Breast epithelium (tissue), 3 donors: Measurements from ENCODE around the gene TRIM63.

Experiments used
- CTCF ChIP-seq, 3 donors: fragments of 450-650 bp; IDR thresholded peaks; one replicate each; pipeline ENCODE4 v1.5.1; 2016 to 2017; ENCODE audit warnings: antibody characterized with exemption in 3 of 3, mild to moderate bottlenecking in 3 of 3, moderate library complexity in 3 of 3
- POLR2A ChIP-seq: fragments of 450-650 bp; IDR thresholded peaks from one replicate; pipeline ENCODE4 v1.6.1; 2016; ENCODE audit warnings: antibody characterized with exemption, mild to moderate bottlenecking, moderate library complexity
- POLR2AphosphoS5 ChIP-seq, 3 donors: sonication (generic); formaldehyde crosslinking; IDR thresholded peaks; one replicate each; pipeline ENCODE4 v1.6.1; 2017; ENCODE audit warnings: antibody characterized with exemption in 3 of 3

DNA sequence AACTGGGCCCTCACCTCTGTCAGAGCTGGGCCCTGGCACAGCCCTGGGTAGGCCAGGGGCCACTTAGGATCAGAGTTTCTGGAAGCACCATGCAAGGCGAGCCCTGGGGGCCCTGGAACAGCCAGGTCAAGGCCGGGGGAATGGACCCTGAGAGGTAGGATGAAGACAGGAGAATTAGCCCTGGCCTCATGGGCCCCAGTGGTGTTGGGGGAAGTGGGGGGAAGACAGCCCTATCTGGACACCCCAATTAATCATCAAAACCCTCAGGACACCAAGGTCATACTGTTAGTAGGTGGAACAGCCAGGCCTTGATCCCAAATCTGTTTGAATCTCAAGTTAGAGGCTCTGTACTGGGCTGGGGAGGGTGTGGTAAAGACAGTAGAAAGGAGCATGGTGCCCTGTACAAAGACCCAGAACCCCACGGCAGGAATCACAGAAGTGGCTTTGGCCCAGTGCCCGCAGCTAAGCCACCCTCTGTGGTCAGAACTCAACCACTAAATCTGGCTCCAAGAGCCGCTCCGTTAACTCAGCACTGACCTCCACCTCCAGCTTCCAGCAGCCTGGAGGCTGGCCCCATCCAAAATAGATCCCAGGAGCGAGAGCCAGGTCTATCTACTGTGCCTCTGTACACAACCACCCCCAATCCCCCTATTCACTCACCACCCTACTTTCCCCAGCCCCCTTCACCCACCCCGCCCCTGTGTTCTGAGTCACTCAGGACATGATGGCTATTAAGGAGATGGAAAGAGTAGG, 14.0 kb upstream of the TRIM63 start:
- TF ChIP-seq POLR2AphosphoS5 (IDR thresholded peaks at IDR 0.05): no peak
- no peak for TF ChIP-seq POLR2A
- TF ChIP-seq CTCF (IDR thresholded peaks at IDR 0.05): no peak
